H1 (cell line): ENCODE results near the gene MRPS15. TPM values are rescaled to one million over a fixed set of nuclear protein-coding genes. Genes with fewer than 3 reads are reported as not detected.

ENCODE experiments used
- JUN ChIP-seq: IDR thresholded peaks from 2 replicates; pipeline ENCODE4 v1.6.1; 2011; ENCODE audit warnings: low read depth, mild to moderate bottlenecking, improper control_type of control experiment, low read length
- SP2 ChIP-seq: IDR thresholded peaks from 2 replicates; pipeline ENCODE4 v1.6.1; 2012; ENCODE audit warnings: mild to moderate bottlenecking, low read length, inconsistent platforms
- polyA plus RNA-seq, 7 experiments: library from polyadenylated mRNA; depleted of rRNA in 3 of 7; stranded (reverse) in 5 of 7; unstranded in 2 of 7; fragments of >200 nt in 5 of 7; fragments of 200-250 nt in 2 of 7; gene quantifications; 1 replicate in 5 of 7; 2 replicates in 1 of 7; 4 replicates in 1 of 7; pipeline versions ENCODE4 v1.2.1 to v1.2.3, GENCODE V29; 2011 to 2013; ENCODE audit warnings: missing spikeins in 2 of 7, mixed read lengths in 2 of 7
- total RNA-seq: library from RNA; stranded (reverse); fragmentation: NEBNext Ultra II Directional; extraction: Animal tissue kit (Norgen Biotek cat#: 25700); gene quantifications from 2 replicates; pipeline ENCODE4 v1.2.1, GENCODE V29; 2021

MRPS15 gene
- total and polyA plus RNA-seq, 2 of the 8 experiments (the other 6 are each of a cell fraction or from before 2014, with no cell fraction given) = 53.6 to 129 TPM

- TF ChIP-seq JUN (no peak), SP2 (no peak)
These were observed 52.2 kb downstream of the MRPS15 start (continued) for GRCh38 chr1:36411674-36412648.
